Uterus (tissue), 4 donors: ENCODE measurements around the gene LRCOL1. TPM values are rescaled to one million over a fixed set of nuclear protein-coding genes. Genes with fewer than 3 reads are reported as not detected.

Experiments
- DNase-seq, 2 donors: peaks; one replicate each; pipeline ENCODE4 v3.0.0-alpha.2; 2019 to 2020
- H3K27ac ChIP-seq, 2 donors: fragments of 200-600 bp; sonication (generic); 1 replicate in 1 of 2; 2 replicates in 1 of 2; pipeline ENCODE4 v1.5.1; 2016 to 2018
- H3K27me3 ChIP-seq, 2 donors: fragments of 200-600 bp; sonication (generic); one replicate each; pipeline ENCODE4 v1.5.1; 2018 to 2019; ENCODE audit warnings: control low read depth in 1 of 2
- H3K36me3 ChIP-seq, 2 donors: fragments of 200-600 bp; sonication (generic); one replicate each; pipeline ENCODE4 v1.5.1; 2019; ENCODE audit warnings: control low read depth in 1 of 2
- H3K4me1 ChIP-seq, 2 donors: fragments of 200-600 bp; sonication (generic); one replicate each; pipeline ENCODE4 v1.5.1; 2018 to 2019; ENCODE audit warnings: control low read depth in 1 of 2
- H3K4me3 ChIP-seq, 2 donors: fragments of 200-600 bp; sonication (generic); 1 replicate in 1 of 2; 2 replicates in 1 of 2; pipeline ENCODE4 v1.5.1; 2018 to 2019; ENCODE audit warnings: mild to moderate bottlenecking in 1 of 2
- H3K9me3 ChIP-seq, 2 donors: fragments of 200-600 bp; sonication (generic); one replicate each; pipeline ENCODE4 v1.5.1; 2019; ENCODE audit warnings: control low read depth in 1 of 2
- POLR2A ChIP-seq, 2 donors: fragments of 450-650 bp; IDR thresholded peaks; one replicate each; pipeline ENCODE4 v1.6.1; 2016; ENCODE audit warnings: antibody characterized with exemption in 2 of 2, mild to moderate bottlenecking in 1 of 2, moderate library complexity in 1 of 2
- intact Hi-C: fragments of 100-400 bp; cut with DNase I; formaldehyde crosslinking; loops from one replicate; pipeline ENCODE4 v1.15.1; 2023; ENCODE audit warnings: low total_unique reads
- total RNA-seq, 4 donors: library from RNA; depleted of rRNA in 3 of 4; stranded (reverse); fragments of >200 nt in 3 of 4; gene quantifications; one replicate each; pipeline versions ENCODE4 v1.1.0 to v1.2.4, GENCODE V29; 2014 to 2023
- TF ChIP-seq, protein P1 (sequence below), 4 experiments: fragments of 200-600 bp in 2 of 4; fragments of 450-650 bp in 2 of 4; sonication (generic) in 2 of 4; IDR thresholded peaks; one replicate each; pipeline ENCODE4 v1.5.1; 2016 to 2019; ENCODE audit warnings: antibody characterized with exemption in 4 of 4, mild to moderate bottlenecking in 2 of 4, moderate library complexity in 1 of 4
- donor health status: DM: yes; HTN: yes; CAD: no.

The LRCOL1 gene
- total RNA-seq, 4 donors from 2014 or later = 0.79 to 7.1 (median 1.5) TPM; not detected in 1

DNA sequence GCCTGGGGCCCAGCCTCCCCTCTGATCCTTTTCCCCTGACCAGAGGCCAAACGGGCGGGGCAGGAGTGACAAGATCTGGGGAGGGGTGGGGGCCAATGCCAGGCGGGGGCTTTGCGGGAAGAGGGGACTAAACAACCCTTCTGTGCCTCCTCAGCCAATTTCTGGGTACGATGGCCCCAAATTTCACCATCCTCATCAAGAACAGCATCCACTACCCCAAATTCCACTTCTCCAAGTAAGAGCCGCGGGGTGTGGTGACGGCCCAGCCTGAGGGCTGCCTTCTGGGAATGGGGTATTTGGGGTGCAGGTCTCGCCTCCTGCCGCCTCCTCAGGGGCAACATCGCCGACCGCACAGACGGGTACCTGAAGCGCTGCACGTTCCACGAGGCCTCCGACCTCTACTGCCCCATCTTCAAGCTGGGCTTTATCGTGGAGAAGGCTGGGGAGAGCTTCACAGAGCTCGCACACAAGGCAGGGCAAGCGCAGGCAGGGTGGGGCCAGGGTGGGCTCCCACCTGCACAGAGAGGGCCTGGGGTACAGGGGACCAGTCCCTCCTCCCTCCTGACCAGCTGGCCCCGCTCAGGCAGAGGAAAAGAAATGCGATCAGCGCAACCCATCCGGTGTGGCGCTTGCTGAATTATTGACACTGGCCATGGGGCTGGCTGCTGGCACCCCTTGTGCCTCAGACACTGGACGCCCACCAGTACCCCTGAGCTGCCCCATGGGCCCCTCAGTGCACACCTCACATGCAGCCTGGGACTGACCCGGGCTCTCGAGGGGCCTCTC, 9.9 kb upstream of the LRCOL1 start:
- TF ChIP-seq, protein P1, sequence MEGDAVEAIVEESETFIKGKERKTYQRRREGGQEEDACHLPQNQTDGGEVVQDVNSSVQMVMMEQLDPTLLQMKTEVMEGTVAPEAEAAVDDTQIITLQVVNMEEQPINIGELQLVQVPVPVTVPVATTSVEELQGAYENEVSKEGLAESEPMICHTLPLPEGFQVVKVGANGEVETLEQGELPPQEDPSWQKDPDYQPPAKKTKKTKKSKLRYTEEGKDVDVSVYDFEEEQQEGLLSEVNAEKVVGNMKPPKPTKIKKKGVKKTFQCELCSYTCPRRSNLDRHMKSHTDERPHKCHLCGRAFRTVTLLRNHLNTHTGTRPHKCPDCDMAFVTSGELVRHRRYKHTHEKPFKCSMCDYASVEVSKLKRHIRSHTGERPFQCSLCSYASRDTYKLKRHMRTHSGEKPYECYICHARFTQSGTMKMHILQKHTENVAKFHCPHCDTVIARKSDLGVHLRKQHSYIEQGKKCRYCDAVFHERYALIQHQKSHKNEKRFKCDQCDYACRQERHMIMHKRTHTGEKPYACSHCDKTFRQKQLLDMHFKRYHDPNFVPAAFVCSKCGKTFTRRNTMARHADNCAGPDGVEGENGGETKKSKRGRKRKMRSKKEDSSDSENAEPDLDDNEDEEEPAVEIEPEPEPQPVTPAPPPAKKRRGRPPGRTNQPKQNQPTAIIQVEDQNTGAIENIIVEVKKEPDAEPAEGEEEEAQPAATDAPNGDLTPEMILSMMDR (IDR thresholded peaks at IDR 0.05) = no peak
- TF ChIP-seq POLR2A (IDR thresholded peaks at IDR 0.05) = no peak
- Histone ChIP-seq H3K9me3 (peaks cover 0 to 22% of the 10 kb centered on the region in 2 donors), H3K4me3 (no peak overlapping the region), H3K27ac (no peak overlapping the region), H3K27me3 (peaks cover 18 to 34% of the 10 kb centered on the region in 2 donors), H3K4me1 (peaks cover 9 to 13% of the 10 kb centered on the region in 2 donors), H3K36me3 (no peaks in the 10 kb centered on the region)
- no peak for DNase-seq
- intact Hi-C loops = no loop called here

DNA sequence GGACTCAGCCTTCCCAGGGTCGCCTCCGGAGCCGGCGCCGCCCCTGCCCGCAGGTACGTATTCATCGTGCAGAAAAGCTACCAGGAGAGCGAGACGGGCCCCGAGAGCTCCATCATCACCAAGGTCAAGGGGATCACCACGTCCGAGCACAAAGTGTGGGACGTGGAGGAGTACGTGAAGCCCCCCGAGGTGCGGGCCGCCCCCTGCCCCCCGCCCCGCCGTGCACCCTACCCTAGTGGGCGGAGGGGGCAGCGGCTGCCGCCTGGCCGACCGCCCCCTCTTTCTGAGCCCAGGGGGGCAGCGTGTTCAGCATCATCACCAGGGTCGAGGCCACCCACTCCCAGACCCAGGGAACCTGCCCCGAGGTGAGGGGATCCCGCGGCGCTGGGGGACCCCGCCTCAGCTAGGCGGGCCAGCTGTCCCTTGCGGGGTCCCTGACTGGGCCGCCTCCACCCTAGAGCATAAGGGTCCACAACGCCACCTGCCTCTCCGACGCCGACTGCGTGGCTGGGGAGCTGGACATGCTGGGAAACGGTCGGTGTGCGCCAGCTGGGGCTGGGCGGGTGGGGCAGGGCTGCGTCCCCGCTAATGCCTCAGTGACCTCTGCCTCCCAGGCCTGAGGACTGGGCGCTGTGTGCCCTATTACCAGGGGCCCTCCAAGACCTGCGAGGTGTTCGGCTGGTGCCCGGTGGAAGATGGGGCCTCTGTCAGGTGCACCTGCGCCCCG, 9.2 kb upstream of the LRCOL1 start:
- TF ChIP-seq, protein P1 (IDR thresholded peaks at IDR 0.05) = no peak
- TF ChIP-seq POLR2A (IDR thresholded peaks at IDR 0.05) = no peak
- no peak overlapping the region for H3K4me3 ChIP-seq
- no peak overlapping the region for H3K27ac ChIP-seq
- H3K27me3 ChIP-seq = peaks cover 18 to 34% of the 10 kb centered on the region in 2 donors
- DNase-seq = no peak
- H3K36me3 ChIP-seq = no peaks in the 10 kb centered on the region
- peaks cover 0 to 22% of the 10 kb centered on the region in 2 donors for H3K9me3 ChIP-seq
- intact Hi-C loops = no loop called here
- peaks cover 9 to 13% of the 10 kb centered on the region in 2 donors for H3K4me1 ChIP-seq

DNA sequence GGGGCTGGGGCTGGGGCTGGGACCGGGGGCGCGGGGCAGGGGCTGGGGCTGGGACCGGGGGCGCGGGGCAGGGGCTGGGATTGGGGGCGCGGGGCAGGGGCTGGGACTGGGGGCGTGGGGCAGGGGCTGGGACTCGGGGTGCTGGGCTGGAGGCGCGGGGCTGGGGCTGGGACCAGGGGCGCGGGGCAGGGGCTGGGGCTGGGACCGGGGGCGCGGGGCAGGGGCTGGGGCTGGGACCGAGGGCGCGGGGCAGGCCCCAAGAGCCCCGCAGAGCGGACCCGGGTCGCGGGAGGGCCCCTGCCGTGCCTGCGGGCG, 8.6 kb upstream of the LRCOL1 start:
- Histone ChIP-seq H3K27ac (no peak overlapping the region), H3K4me3 (no peak overlapping the region), H3K4me1 (peaks cover 9 to 13% of the 10 kb centered on the region in 2 donors)

DNA sequence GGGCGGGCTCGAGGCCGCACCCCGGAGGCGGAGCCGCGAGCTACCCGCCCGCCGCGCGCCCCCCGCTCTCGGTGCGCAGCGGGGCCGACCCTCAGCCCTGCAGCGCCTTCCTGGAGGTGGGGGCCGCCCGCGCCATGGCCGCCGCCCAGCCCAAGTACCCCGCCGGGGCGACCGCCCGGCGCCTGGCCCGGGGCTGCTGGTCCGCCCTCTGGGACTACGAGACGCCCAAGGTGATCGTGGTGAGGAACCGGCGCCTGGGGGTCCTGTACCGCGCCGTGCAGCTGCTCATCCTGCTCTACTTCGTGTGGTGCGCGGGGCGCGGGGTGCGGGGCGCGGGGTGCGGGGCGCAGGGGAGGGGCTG, 8.3 kb upstream of the LRCOL1 start, which contains the start of gene P2RX2:
P2RX2 (plus strand) TSS at position 94 of the 361 bp plus-strand sequence; CDS start at position 135, 41 bp downstream.
- intact Hi-C loops = no loop called here
- peaks cover 18 to 34% of the 10 kb centered on the region in 2 donors for H3K27me3 ChIP-seq
- peaks cover 9 to 13% of the 10 kb centered on the region in 2 donors for H3K4me1 ChIP-seq
- no peak within 1 kb of the TSS for H3K27ac ChIP-seq
- no peak for TF ChIP-seq POLR2A (IDR thresholded peaks at IDR 0.05)
- TF ChIP-seq, protein P1 (IDR thresholded peaks at IDR 0.05) = no peak
- H3K9me3 ChIP-seq = peaks cover 0 to 22% of the 10 kb centered on the region in 2 donors
- H3K4me3 ChIP-seq = no peak within 1 kb of the TSS
- no peaks in the 10 kb centered on the region for H3K36me3 ChIP-seq
- DNase-seq = no peak

More for the DNA sequence above, 8.6 kb upstream of the LRCOL1 start:
- H3K27me3 ChIP-seq = peaks cover 18 to 34% of the 10 kb centered on the region in 2 donors
- H3K36me3 ChIP-seq = no peaks in the 10 kb centered on the region
- intact Hi-C loops = no loop called here
- H3K9me3 ChIP-seq = peaks cover 0 to 22% of the 10 kb centered on the region in 2 donors
- DNase-seq = no peak
- TF ChIP-seq, protein P1 (IDR thresholded peaks at IDR 0.05) = no peak
- no peak for TF ChIP-seq POLR2A (IDR thresholded peaks at IDR 0.05)
